NCI-H524 (cell line): Measurements from ENCODE around the gene HOMEZ.
"Not testable (repeated sequence)": the region's sequence is repeated elsewhere in the genome, so short reads cannot be mapped to it uniquely, and the experiment has no call there.

Experiments
- DNase-seq, 2 experiments: peaks; one replicate each; lab custom pipeline; 2025; lab: John Stamatoyannopoulos, UW

HOMEZ gene

GRCh38 chr14:23284654-23285529, 1.0 kb downstream of the HOMEZ start:
- peak in 1 of 2 experiments; percentile 50 for DNase-seq

- no peak for DNase-seq
Observed at GRCh38 chr14:23281247-23281646, 4.7 kb downstream of the HOMEZ start.

GRCh38 chr14:23277928-23278327, 8.0 kb downstream of the HOMEZ start:
- DNase-seq, result not testable (repeated sequence)

- DNase-seq, result no peak
Observed at GRCh38 chr14:23277189-23277588, 8.7 kb downstream of the HOMEZ start.

- no peak for DNase-seq
Observed at GRCh38 chr14:23275412-23275811, 10.5 kb downstream of the HOMEZ start.

GRCh38 chr14:23269193-23269592, 16.7 kb downstream of the HOMEZ start:
- DNase-seq, result no peak

- DNase-seq, result not testable (repeated sequence)
Observed at GRCh38 chr14:23260849-23261248, 25.1 kb downstream of the HOMEZ start.

- DNase-seq, result no peak
Observed at GRCh38 chr14:23259426-23259825, 26.5 kb downstream of the HOMEZ start.

- no peak for DNase-seq
Observed at GRCh38 chr14:23258256-23258655, 27.7 kb downstream of the HOMEZ start.

GRCh38 chr14:23252420-23253333, 33.3 kb downstream of the HOMEZ start:
- DNase-seq, result no peak

- DNase-seq, result no peak
Observed at GRCh38 chr14:23252006-23252405, 33.9 kb downstream of the HOMEZ start.

- DNase-seq, result no peak
Observed at GRCh38 chr14:23249824-23250223, 36.1 kb downstream of the HOMEZ start.

- no peak for DNase-seq
Observed at GRCh38 chr14:23248601-23249000, 37.3 kb downstream of the HOMEZ start.

- no peak for DNase-seq
Observed at GRCh38 chr14:23245282-23245681, 40.6 kb downstream of the HOMEZ start.

GRCh38 chr14:23243066-23243465, 42.9 kb downstream of the HOMEZ start:
- DNase-seq, result no peak

GRCh38 chr14:23242076-23242475, 43.9 kb downstream of the HOMEZ start:
- no peak for DNase-seq

GRCh38 chr14:23241061-23241715, 44.7 kb downstream of the HOMEZ start:
- DNase-seq, result not testable (repeated sequence)

- no peak for DNase-seq
Observed at GRCh38 chr14:23240661-23241060, 45.3 kb downstream of the HOMEZ start.

GRCh38 chr14:23237772-23238594, 47.9 kb downstream of the HOMEZ start, which contains the start of gene RNF212B:
TSS of gene RNF212B (plus strand) at chr14:23237936. CDS start at chr14:23240346, 2,410 bp downstream.
- peak; percentile 88 to 96 for DNase-seq

- DNase-seq, result not testable (repeated sequence)
Observed at GRCh38 chr14:23232241-23232808, 53.6 kb downstream of the HOMEZ start.

GRCh38 chr14:23228812-23229211, 57.1 kb downstream of the HOMEZ start:
- DNase-seq, result no peak
